PFSK-1 (cell line): ENCODE results near the gene HNF1A.

ENCODE experiments used
- FOXP2 ChIP-seq: optimal IDR thresholded peaks from 2 replicates; pipeline ENCODE3; 2011; ENCODE audit warnings: borderline replicate concordance, control low read depth, inconsistent platforms; ENCODE audit not compliant: insufficient read depth; ENCODE audit errors: extremely low read length, extremely low read depth
- POLR2AphosphoS5 ChIP-seq: IDR thresholded peaks from 2 replicates; pipeline ENCODE4 v1.6.1; 2012; ENCODE audit warnings: low read depth, mild to moderate bottlenecking, control low read depth, low read length, moderate library complexity
- SIN3A ChIP-seq: IDR thresholded peaks from 2 replicates; pipeline ENCODE4 v1.6.1; 2012; ENCODE audit warnings: mild to moderate bottlenecking, low read length, moderate library complexity, borderline replicate concordance; ENCODE audit not compliant: insufficient read depth
- TAF1 ChIP-seq: IDR thresholded peaks from 2 replicates; pipeline ENCODE4 v1.6.1; 2012; ENCODE audit warnings: low read length, control low read depth, borderline replicate concordance; ENCODE audit not compliant: insufficient read depth
- TF ChIP-seq, protein P1 (sequence below), 2 experiments: IDR thresholded peaks; 2 replicates each; pipeline versions ENCODE4 v1.6.1 to v1.8.0; 2011 to 2012; ENCODE audit warnings: low read depth in 2 of 2, low read length in 2 of 2, control low read depth in 1 of 2, inconsistent platforms in 1 of 2, mild to moderate bottlenecking in 1 of 2, moderate library complexity in 1 of 2; ENCODE audit not compliant: insufficient read depth in 1 of 2

HNF1A gene

DNA sequence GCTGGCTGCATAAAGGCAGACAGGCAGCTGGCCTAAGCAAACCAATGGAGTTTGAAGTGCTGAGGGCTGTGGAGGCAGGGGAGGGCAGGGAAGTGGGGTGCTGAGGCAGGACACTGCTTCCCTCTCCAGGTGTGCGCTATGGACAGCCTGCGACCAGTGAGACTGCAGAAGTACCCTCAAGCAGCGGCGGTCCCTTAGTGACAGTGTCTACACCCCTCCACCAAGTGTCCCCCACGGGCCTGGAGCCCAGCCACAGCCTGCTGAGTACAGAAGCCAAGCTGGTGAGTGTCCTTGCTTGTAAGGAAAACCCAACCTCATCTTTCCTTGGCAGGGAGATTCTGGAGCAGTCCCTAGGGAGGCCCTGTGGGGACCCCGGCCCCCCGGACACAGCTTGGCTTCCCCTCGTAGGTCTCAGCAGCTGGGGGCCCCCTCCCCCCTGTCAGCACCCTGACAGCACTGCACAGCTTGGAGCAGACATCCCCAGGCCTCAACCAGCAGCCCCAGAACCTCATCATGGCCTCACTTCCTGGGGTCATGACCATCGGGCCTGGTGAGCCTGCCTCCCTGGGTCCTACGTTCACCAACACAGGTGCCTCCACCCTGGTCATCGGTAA, 17.9 kb downstream of the HNF1A start:
- TF ChIP-seq FOXP2 (no peak), SIN3A (no peak), TAF1 (no peak), POLR2AphosphoS5 (no peak)
- TF ChIP-seq, protein P1, sequence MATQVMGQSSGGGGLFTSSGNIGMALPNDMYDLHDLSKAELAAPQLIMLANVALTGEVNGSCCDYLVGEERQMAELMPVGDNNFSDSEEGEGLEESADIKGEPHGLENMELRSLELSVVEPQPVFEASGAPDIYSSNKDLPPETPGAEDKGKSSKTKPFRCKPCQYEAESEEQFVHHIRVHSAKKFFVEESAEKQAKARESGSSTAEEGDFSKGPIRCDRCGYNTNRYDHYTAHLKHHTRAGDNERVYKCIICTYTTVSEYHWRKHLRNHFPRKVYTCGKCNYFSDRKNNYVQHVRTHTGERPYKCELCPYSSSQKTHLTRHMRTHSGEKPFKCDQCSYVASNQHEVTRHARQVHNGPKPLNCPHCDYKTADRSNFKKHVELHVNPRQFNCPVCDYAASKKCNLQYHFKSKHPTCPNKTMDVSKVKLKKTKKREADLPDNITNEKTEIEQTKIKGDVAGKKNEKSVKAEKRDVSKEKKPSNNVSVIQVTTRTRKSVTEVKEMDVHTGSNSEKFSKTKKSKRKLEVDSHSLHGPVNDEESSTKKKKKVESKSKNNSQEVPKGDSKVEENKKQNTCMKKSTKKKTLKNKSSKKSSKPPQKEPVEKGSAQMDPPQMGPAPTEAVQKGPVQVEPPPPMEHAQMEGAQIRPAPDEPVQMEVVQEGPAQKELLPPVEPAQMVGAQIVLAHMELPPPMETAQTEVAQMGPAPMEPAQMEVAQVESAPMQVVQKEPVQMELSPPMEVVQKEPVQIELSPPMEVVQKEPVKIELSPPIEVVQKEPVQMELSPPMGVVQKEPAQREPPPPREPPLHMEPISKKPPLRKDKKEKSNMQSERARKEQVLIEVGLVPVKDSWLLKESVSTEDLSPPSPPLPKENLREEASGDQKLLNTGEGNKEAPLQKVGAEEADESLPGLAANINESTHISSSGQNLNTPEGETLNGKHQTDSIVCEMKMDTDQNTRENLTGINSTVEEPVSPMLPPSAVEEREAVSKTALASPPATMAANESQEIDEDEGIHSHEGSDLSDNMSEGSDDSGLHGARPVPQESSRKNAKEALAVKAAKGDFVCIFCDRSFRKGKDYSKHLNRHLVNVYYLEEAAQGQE (IDR thresholded peaks at IDR 0.05; ENCODE audit: insufficient read depth in 1 of 2, low read depth in 2 of 2, low read length in 2 of 2): no peak

DNA sequence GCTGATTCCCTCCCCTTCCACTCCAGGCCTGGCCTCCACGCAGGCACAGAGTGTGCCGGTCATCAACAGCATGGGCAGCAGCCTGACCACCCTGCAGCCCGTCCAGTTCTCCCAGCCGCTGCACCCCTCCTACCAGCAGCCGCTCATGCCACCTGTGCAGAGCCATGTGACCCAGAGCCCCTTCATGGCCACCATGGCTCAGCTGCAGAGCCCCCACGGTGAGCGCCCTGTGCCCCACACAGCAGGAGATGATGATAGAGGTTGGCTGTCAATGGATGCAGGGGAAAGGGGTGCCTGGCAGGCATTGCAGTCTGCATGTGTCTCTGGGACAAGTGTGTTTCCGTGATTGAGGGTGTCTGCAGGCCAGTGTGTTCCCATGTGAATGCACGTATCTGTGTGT, 19.1 kb downstream of the HNF1A start:
- no peak for TF ChIP-seq POLR2AphosphoS5
- TF ChIP-seq FOXP2: no peak
- TF ChIP-seq TAF1: no peak
- no peak for TF ChIP-seq SIN3A
- TF ChIP-seq, protein P1 (IDR thresholded peaks at IDR 0.05; ENCODE audit: insufficient read depth in 1 of 2, low read depth in 2 of 2, low read length in 2 of 2): no peak

DNA sequence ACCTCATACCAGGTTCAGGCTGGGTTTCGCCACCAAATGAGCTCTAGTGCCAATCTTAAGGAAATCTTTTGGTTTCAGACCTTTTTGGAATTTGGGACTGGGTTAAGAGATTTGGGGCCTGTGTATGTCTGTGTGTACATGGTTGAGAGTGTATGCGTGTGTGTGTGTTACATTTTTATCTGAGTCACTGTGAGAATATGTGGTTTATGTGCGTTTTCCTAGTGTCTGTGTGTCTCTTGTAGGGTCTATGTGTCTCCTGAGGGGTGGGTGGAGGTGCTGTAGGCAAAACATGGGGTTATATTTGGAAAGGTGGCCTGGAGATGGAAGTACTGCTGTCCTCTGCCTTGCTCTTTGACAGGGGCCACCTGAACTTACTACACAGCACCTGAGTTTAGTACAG, 20.1 kb downstream of the HNF1A start:
- TF ChIP-seq FOXP2 (no peak), TAF1 (no peak), POLR2AphosphoS5 (no peak), SIN3A (no peak)
- TF ChIP-seq, protein P1 (IDR thresholded peaks at IDR 0.05; ENCODE audit: insufficient read depth in 1 of 2, low read depth in 2 of 2, low read length in 2 of 2): no peak

DNA sequence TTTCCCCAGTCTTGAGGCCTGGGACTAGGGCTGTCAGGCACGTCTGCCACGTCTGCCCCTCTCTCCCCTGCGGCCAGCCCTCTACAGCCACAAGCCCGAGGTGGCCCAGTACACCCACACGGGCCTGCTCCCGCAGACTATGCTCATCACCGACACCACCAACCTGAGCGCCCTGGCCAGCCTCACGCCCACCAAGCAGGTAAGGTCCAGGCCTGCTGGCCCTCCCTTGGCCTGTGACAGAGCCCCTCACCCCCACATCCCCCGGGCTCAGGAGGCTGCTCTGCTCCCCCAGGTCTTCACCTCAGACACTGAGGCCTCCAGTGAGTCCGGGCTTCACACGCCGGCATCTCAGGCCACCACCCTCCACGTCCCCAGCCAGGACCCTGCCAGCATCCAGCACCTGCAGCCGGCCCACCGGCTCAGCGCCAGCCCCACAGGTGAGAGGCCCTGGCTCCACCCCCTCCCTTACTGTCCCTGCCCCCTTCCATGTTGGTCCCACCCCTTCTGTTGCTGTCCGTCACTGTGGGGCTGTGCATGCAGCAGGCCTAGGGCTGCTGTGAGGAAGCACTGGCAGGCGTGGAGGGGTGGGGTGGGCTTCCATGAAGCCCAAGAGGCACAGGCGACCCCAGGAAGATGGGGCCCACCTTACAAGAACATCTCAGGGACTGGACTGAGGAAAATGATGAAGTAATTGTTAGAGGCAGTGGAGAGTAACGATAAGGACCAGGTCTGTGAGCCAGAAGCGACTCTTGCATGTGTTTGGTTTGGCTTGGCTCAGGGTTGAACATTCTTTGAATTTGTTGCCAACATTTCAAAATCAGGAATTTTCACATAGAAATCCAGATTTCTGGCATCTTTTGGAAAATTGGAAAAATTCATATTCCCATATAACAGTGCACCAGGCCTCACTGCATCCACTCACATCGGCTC, 21.1 kb downstream of the HNF1A start:
- TF ChIP-seq SIN3A: no peak
- no peak for TF ChIP-seq FOXP2
- TF ChIP-seq TAF1: no peak
- TF ChIP-seq, protein P1 (IDR thresholded peaks at IDR 0.05; ENCODE audit: insufficient read depth in 1 of 2, low read depth in 2 of 2, low read length in 2 of 2): no peak
- TF ChIP-seq POLR2AphosphoS5: no peak
